ENCODE results near the gene NSUN2.

- TF ChIP-seq CTCF (IDR thresholded peaks at IDR 0.05) (no peak), POLR2A (IDR thresholded peaks at IDR 0.05) (no peak), POLR2AphosphoS5 (IDR thresholded peaks at IDR 0.05) (no peak)
Measured at GRCh38 chr5:6644794-6645241, 12.0 kb upstream of the NSUN2 start.
